Spleen (tissue), 11 donors: ENCODE results near the gene UBR4. TPM values are rescaled to one million over a fixed set of nuclear protein-coding genes. Genes with fewer than 3 reads are reported as not detected.

ENCODE experiments used
- DNase-seq: peaks from one replicate; pipeline ENCODE4 v3.0.0-alpha.2; 2020
- H3K27ac ChIP-seq, 8 donors: fragments of 200-600 bp; sonication (generic) in 7 of 8; 1 replicate in 4 of 8; 2 replicates in 4 of 8; pipeline versions ENCODE4 v1.5.0 to v1.8.0; 2016 to 2021; ENCODE audit warnings: inconsistent platforms in 4 of 8, mild to moderate bottlenecking in 4 of 8, moderate library complexity in 1 of 8
- H3K27me3 ChIP-seq, 7 donors: fragments of 200-600 bp; sonication (generic) in 6 of 7; replicated peaks in 1 of 7; 1 replicate in 4 of 7; 2 replicates in 3 of 7; pipeline versions ENCODE4 v1.5.0 to v1.8.0; 2016 to 2021; ENCODE audit warnings: inconsistent platforms in 3 of 7, mild to moderate bottlenecking in 1 of 7
- H3K36me3 ChIP-seq, 6 donors: fragments of 200-600 bp; sonication (generic) in 5 of 6; 1 replicate in 4 of 6; 2 replicates in 2 of 6; pipeline versions ENCODE4 v1.5.0 to v1.8.0; 2016 to 2021; ENCODE audit warnings: inconsistent platforms in 2 of 6
- H3K4me1 ChIP-seq, 6 donors: fragments of 200-600 bp; sonication (generic) in 5 of 6; 1 replicate in 3 of 6; 2 replicates in 3 of 6; pipeline versions ENCODE4 v1.5.0 to v1.8.0; 2016 to 2021; ENCODE audit warnings: inconsistent platforms in 3 of 6
- H3K4me3 ChIP-seq, 8 donors: fragments of 200-600 bp; sonication (generic) in 7 of 8; 1 replicate in 4 of 8; 2 replicates in 4 of 8; pipeline versions ENCODE4 v1.5.0 to v1.8.0; 2016 to 2021; ENCODE audit warnings: inconsistent platforms in 4 of 8, mild to moderate bottlenecking in 4 of 8, moderate library complexity in 2 of 8
- H3K9me3 ChIP-seq, 8 donors: fragments of 200-600 bp; sonication (generic) in 7 of 8; 1 replicate in 4 of 8; 2 replicates in 4 of 8; pipeline versions ENCODE4 v1.5.0 to v1.8.0; 2016 to 2021; ENCODE audit warnings: inconsistent platforms in 4 of 8
- POLR2A ChIP-seq, 3 donors: fragments of 450-650 bp; IDR thresholded peaks; one replicate each; pipeline ENCODE4 v1.5.1; 2017; ENCODE audit warnings: antibody characterized with exemption in 3 of 3, mild to moderate bottlenecking in 1 of 3
- POLR2AphosphoS5 ChIP-seq, 3 donors: sonication (generic); formaldehyde crosslinking; IDR thresholded peaks; one replicate each; pipeline ENCODE4 v1.5.1; 2017; ENCODE audit warnings: antibody characterized with exemption in 3 of 3
- WGBS, 5 donors: extraction: QIAGEN DNeasy Blood & Tissue Kit in 3 of 5; methylation state at CpG; one replicate each; pipeline versions ENCODE4 v1.1.5 to v1.1.7; 2013 to 2018; 5-methylcytosine and 5-hydroxymethylcytosine counted together
- intact Hi-C: fragments of 100-400 bp; cut with DNase I; formaldehyde crosslinking; loops from one replicate; pipeline ENCODE4 v1.15.0; 2023; ENCODE audit warnings: low total_unique reads
- polyA plus RNA-seq, 3 donors: library from polyadenylated mRNA; stranded (reverse); fragments of 200-250 nt; gene quantifications; one replicate each; pipeline ENCODE4 v1.2.1, GENCODE V29; 2013
- total RNA-seq, 7 donors: library from RNA; depleted of rRNA in 3 of 7; stranded (reverse); fragments of >200 nt in 3 of 7; fragmentation: NEBNext Ultra II Directional in 4 of 7; extraction: Animal tissue kit (Norgen Biotek cat#: 25700) in 4 of 7; gene quantifications; one replicate each; pipeline versions ENCODE4 v1.1.0 to v1.2.1, GENCODE V29; 2016 to 2021
- TF ChIP-seq, protein P1 (sequence below), 11 experiments: fragments of 200-600 bp in 7 of 11; fragments of 450-650 bp in 4 of 11; sonication (generic) in 4 of 11; IDR thresholded peaks in 8 of 11; conservative IDR thresholded peaks in 3 of 11; 1 replicate in 7 of 11; 2 replicates in 4 of 11; pipeline versions ENCODE4 v1.4.0 to v1.8.0; 2016 to 2021; ENCODE audit warnings: antibody characterized with exemption in 11 of 11, inconsistent platforms in 4 of 11, mild to moderate bottlenecking in 1 of 11
- donor health status: healthy with polysubstance abuse.
- donor health status: DM: no; HTN: no; CAD: no; lungs with moderate emphysema.
- donor health status: DM: no; HTN: no; CAD: no.
- donor health status: Bipolar disorder and iron deficiency.
- donor health status: healthy.
- donor health status: DM: no; HTN: no; CAD: no.
- donor health status: DM: yes; HTN: yes; CAD: no.

The UBR4 gene
- total and polyA plus RNA-seq, 10 donors: 72.5 to 184 (median 149) TPM

DNA sequence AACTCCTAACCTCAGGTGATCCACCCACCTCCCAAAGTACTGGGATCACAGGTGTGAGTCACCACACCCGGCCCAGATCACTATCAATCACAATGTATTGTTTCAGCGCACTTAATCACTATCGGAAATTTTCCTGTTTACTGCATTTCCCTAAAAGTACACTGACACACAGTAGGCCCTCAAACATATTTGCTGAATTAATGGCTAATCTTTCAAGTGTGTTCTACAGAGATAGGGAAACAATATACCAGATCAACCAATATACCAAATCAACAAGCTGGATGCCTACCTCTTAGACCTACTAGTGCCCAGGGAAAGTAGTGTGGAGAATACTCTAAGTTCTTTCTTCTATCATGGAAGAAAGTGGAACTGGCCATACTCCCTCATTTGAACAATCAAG is 17.1 kb downstream of the UBR4 start:
- intact Hi-C loops: no loop called here
- H3K9me3 ChIP-seq: no peaks in the 10 kb centered on the region
- no peaks in the 10 kb centered on the region for H3K4me1 ChIP-seq
- H3K36me3 ChIP-seq: peaks cover 10 to 100% (median 92%) of the 10 kb centered on the region in 6 donors
- DNase-seq: no peak
- no peak overlapping the region for H3K4me3 ChIP-seq
- H3K27me3 ChIP-seq: no peaks in the 10 kb centered on the region
- 91 to 95% (median 94%) methylated on average over 3 of the region's 3 CpGs for WGBS, 5 donors
- H3K27ac ChIP-seq: no peak overlapping the region
- TF ChIP-seq POLR2AphosphoS5 (IDR thresholded peaks at IDR 0.05) (no peak), POLR2A (IDR thresholded peaks at IDR 0.05) (no peak)
- TF ChIP-seq, protein P1, sequence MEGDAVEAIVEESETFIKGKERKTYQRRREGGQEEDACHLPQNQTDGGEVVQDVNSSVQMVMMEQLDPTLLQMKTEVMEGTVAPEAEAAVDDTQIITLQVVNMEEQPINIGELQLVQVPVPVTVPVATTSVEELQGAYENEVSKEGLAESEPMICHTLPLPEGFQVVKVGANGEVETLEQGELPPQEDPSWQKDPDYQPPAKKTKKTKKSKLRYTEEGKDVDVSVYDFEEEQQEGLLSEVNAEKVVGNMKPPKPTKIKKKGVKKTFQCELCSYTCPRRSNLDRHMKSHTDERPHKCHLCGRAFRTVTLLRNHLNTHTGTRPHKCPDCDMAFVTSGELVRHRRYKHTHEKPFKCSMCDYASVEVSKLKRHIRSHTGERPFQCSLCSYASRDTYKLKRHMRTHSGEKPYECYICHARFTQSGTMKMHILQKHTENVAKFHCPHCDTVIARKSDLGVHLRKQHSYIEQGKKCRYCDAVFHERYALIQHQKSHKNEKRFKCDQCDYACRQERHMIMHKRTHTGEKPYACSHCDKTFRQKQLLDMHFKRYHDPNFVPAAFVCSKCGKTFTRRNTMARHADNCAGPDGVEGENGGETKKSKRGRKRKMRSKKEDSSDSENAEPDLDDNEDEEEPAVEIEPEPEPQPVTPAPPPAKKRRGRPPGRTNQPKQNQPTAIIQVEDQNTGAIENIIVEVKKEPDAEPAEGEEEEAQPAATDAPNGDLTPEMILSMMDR (IDR thresholded peaks at IDR 0.05 in 8 of 11, conservative IDR thresholded peaks at IDR 0.05 in 3 of 11): no peak

DNA sequence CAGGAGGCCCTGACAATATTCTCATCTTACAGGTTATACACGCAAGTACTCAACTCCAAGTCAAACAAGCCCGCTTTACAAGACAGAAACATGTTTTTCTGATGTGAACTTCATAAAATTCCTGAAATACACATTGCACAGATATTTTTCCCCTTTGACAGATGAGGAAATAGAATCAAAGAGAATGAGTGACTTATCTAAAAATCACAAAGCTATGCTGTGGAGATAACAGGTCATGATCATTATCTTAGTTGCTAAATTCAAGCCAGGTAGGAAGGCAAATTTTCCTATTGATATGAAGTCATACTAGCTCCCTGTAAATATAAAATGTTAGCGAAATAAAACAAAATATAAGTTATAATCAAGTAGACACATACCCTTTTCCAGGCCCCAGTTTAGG is 18.3 kb downstream of the UBR4 start:
- H3K4me3 ChIP-seq: no peak overlapping the region
- no peaks in the 10 kb centered on the region for H3K9me3 ChIP-seq
- intact Hi-C loops: no loop called here
- no peak overlapping the region for H3K27ac ChIP-seq
- TF ChIP-seq POLR2A (IDR thresholded peaks at IDR 0.05): no peak
- TF ChIP-seq, protein P1 (IDR thresholded peaks at IDR 0.05 in 8 of 11, conservative IDR thresholded peaks at IDR 0.05 in 3 of 11): no peak
- no peak for TF ChIP-seq POLR2AphosphoS5 (IDR thresholded peaks at IDR 0.05)
- H3K4me1 ChIP-seq: no peaks in the 10 kb centered on the region
- peaks cover 1 to 100% (median 89%) of the 10 kb centered on the region in 6 donors for H3K36me3 ChIP-seq
- no peaks in the 10 kb centered on the region for H3K27me3 ChIP-seq
- WGBS, 5 donors: 95 to 100% (median 98%) methylated on average over 3 of the region's 3 CpGs
- DNase-seq: no peak

DNA sequence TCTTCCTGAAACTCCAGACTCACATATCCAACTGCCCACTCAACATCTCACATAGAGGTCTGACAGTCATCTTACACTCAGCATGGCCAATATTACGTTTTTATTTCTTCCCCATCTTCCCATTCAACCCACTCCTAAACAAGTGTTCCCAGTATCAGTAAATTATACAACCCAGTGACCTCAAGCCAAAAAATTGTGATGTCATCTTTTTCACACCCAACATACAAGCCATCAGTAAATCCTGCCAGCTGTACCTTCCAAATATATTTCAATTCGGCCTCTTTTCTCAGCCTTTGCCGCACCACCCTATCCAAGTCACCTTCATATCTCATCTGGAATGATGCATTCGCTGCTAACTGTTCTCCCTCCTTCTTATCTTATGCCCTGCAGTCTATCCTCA is 19.6 kb downstream of the UBR4 start:
- WGBS, 5 donors: 94 to 97% (median 95%) methylated on average over 4 of the region's 4 CpGs
- no peak for DNase-seq
- intact Hi-C loops: no loop called here
- Histone ChIP-seq H3K27me3 (no peaks in the 10 kb centered on the region), H3K27ac (no peak overlapping the region), H3K36me3 (peaks cover 0 to 100% (median 92%) of the 10 kb centered on the region in 6 donors), H3K9me3 (no peaks in the 10 kb centered on the region), H3K4me3 (no peak overlapping the region), H3K4me1 (no peaks in the 10 kb centered on the region)
- TF ChIP-seq POLR2AphosphoS5 (IDR thresholded peaks at IDR 0.05) (no peak), POLR2A (IDR thresholded peaks at IDR 0.05) (no peak)
- TF ChIP-seq, protein P1 (IDR thresholded peaks at IDR 0.05 in 8 of 11, conservative IDR thresholded peaks at IDR 0.05 in 3 of 11): no peak

DNA sequence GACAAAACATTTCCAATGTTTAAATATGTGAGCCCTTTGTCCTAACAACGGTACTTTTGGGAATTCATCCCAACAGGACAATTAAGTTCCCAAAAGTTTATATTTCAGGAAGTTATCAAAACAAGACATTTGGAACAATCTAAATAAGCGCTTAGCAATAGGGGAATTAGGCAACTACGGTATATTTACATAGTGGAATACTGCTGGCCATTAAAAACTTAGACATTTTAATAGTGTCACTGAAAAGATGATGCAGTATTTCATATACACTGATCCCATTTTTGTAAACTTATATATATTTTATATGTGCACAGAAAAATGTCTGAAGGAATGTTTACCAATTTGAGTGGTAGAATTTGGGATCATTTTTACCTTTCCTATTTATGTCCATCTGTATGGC is 20.8 kb downstream of the UBR4 start:
- DNase-seq: no peak
- TF ChIP-seq, protein P1 (IDR thresholded peaks at IDR 0.05 in 8 of 11, conservative IDR thresholded peaks at IDR 0.05 in 3 of 11): no peak
- TF ChIP-seq POLR2A (IDR thresholded peaks at IDR 0.05) (no peak), POLR2AphosphoS5 (IDR thresholded peaks at IDR 0.05) (no peak)
- Histone ChIP-seq H3K27me3 (no peaks in the 10 kb centered on the region), H3K27ac (no peak overlapping the region), H3K4me1 (no peaks in the 10 kb centered on the region), H3K9me3 (no peaks in the 10 kb centered on the region), H3K4me3 (no peak overlapping the region), H3K36me3 (peaks cover 0 to 100% (median 93%) of the 10 kb centered on the region in 6 donors)
- intact Hi-C loops: no loop called here
- 93 to 95% (median 94%) methylated on average over 3 of the region's 3 CpGs for WGBS, 5 donors
